ENCODE data around the gene AGPAT2. TPM values are rescaled to one million over a fixed set of nuclear protein-coding genes. Genes with fewer than 3 reads are reported as not detected.
"Not testable (repeated sequence)": the region's sequence is repeated elsewhere in the genome, so short reads cannot be mapped to it uniquely, and the experiment has no call there.

The AGPAT2 gene
- total RNA-seq, 2 donors from 2014 or later: 50.2 to 66.8 TPM

GRCh38 chr9:136705564-136705963 is 18.3 kb upstream of the AGPAT2 start:
- no peak for TF ChIP-seq CTCF (IDR thresholded peaks at IDR 0.05)
- ATAC-seq (ENCODE audit: insufficient number of reproducible peaks, low FRiP score, low read depth): no peak

GRCh38 chr9:136704741-136705140 is 17.5 kb upstream of the AGPAT2 start:
- H3K36me3 ChIP-seq; H3K4me3 ChIP-seq; H3K4me1 ChIP-seq (ENCODE audit: control insufficient read depth in 1 of 2, low read depth in 2 of 2); H3K27me3 ChIP-seq (replicated peaks; ENCODE audit: insufficient read depth); H3K9me3 ChIP-seq; ATAC-seq (ENCODE audit: insufficient number of reproducible peaks, low FRiP score, low read depth); H3K27ac ChIP-seq; DNase-seq (ENCODE audit: low spot score): not testable (repeated sequence)

More at GRCh38 chr9:136705564-136705963, 18.3 kb upstream of the AGPAT2 start:
- DNase-seq (ENCODE audit: low spot score): no peak
- H3K9me3 ChIP-seq: no peaks in the 10 kb centered on the region
- H3K27ac ChIP-seq: no peak overlapping the region
- no peak overlapping the region for H3K4me3 ChIP-seq
- no peaks in the 10 kb centered on the region for H3K4me1 ChIP-seq (ENCODE audit: control insufficient read depth in 1 of 2, low read depth in 2 of 2)
- H3K36me3 ChIP-seq: no peaks in the 10 kb centered on the region
- H3K27me3 ChIP-seq (replicated peaks; ENCODE audit: insufficient read depth): no peaks in the 10 kb centered on the region

- no peaks in the 10 kb centered on the region for H3K36me3 ChIP-seq
- no peak overlapping the region for H3K27ac ChIP-seq
- ATAC-seq (ENCODE audit: insufficient number of reproducible peaks, low FRiP score, low read depth) (no peak), DNase-seq (ENCODE audit: low spot score) (no peak)
- no peaks in the 10 kb centered on the region for H3K9me3 ChIP-seq
- no peaks in the 10 kb centered on the region for H3K4me1 ChIP-seq (ENCODE audit: control insufficient read depth in 1 of 2, low read depth in 2 of 2)
- TF ChIP-seq CTCF (IDR thresholded peaks at IDR 0.05): no peak
- H3K4me3 ChIP-seq: no peak overlapping the region
- H3K27me3 ChIP-seq (replicated peaks; ENCODE audit: insufficient read depth): no peaks in the 10 kb centered on the region
Observed at GRCh38 chr9:136703276-136703860, 16.1 kb upstream of the AGPAT2 start.

- Histone ChIP-seq H3K4me1 (ENCODE audit: control insufficient read depth in 1 of 2, low read depth in 2 of 2) (no peaks in the 10 kb centered on the region), H3K36me3 (no peaks in the 10 kb centered on the region), H3K4me3 (no peak overlapping the region), H3K27ac (no peak overlapping the region), H3K9me3 (no peaks in the 10 kb centered on the region), H3K27me3 (replicated peaks; ENCODE audit: insufficient read depth) (no peaks in the 10 kb centered on the region)
- no peak for DNase-seq (ENCODE audit: low spot score)
- no peak for TF ChIP-seq CTCF (IDR thresholded peaks at IDR 0.05)
- ATAC-seq (ENCODE audit: insufficient number of reproducible peaks, low FRiP score, low read depth): no peak
Observed at GRCh38 chr9:136701668-136702053, 14.4 kb upstream of the AGPAT2 start.

- ATAC-seq (ENCODE audit: insufficient number of reproducible peaks, low FRiP score, low read depth) (no peak), DNase-seq (ENCODE audit: low spot score) (no peak)
- H3K4me3 ChIP-seq: no peak overlapping the region
Observed at GRCh38 chr9:136700959-136701667, 13.9 kb upstream of the AGPAT2 start.

More at GRCh38 chr9:136700959-136701667, 13.9 kb upstream of the AGPAT2 start:
- Histone ChIP-seq H3K9me3 (no peaks in the 10 kb centered on the region), H3K27me3 (replicated peaks; ENCODE audit: insufficient read depth) (no peaks in the 10 kb centered on the region), H3K36me3 (no peaks in the 10 kb centered on the region), H3K4me1 (ENCODE audit: control insufficient read depth in 1 of 2, low read depth in 2 of 2) (no peaks in the 10 kb centered on the region), H3K27ac (no peak overlapping the region)
- TF ChIP-seq CTCF (IDR thresholded peaks at IDR 0.05): no peak

All from thoracic aorta (tissue), 2 donors.